Naive B cell (primary cell): ENCODE data around the gene CHGA. TPM values are rescaled to one million over a fixed set of nuclear protein-coding genes. Genes with fewer than 3 reads are reported as not detected.
A peak's percentile ranks its signal among the peaks of the same experiment; 100 is the strongest.

Experiments
- ATAC-seq, 2 donors: fragments of 150-1000 bp; cut with Tn5 transposase; 2 replicates each; pipeline ENCODE4 v1.10.0; 2021; ENCODE audit warnings: low read depth in 2 of 2, mild to moderate bottlenecking in 2 of 2, moderate library complexity in 2 of 2
- DNase-seq: peaks from one replicate; pipeline ENCODE4 v3.0.0; 2022
- H3K27ac Mint-ChIP-seq, 6 donors: one replicate each; pipeline ENCODE4 v1.8.0; 2020 to 2022; ENCODE audit warnings: mild to moderate bottlenecking in 6 of 6, mixed read lengths in 6 of 6, moderate library complexity in 5 of 6, inconsistent platforms in 2 of 6
- H3K27me3 Mint-ChIP-seq, 3 donors: one replicate each; pipeline ENCODE4 v1.8.0; 2021 to 2022; ENCODE audit warnings: mixed read lengths in 3 of 3, mild to moderate bottlenecking in 1 of 3
- H3K36me3 Mint-ChIP-seq, 2 donors: one replicate each; pipeline ENCODE4 v1.8.0; 2020 to 2022; ENCODE audit warnings: mixed read lengths in 2 of 2, inconsistent platforms in 1 of 2, mild to moderate bottlenecking in 1 of 2
- H3K4me1 Mint-ChIP-seq, 3 donors: one replicate each; pipeline ENCODE4 v1.8.0; 2020 to 2022; ENCODE audit warnings: mixed read lengths in 3 of 3, inconsistent platforms in 1 of 3, mild to moderate bottlenecking in 1 of 3, moderate library complexity in 1 of 3
- H3K4me3 Mint-ChIP-seq, 8 donors: one replicate each; pipeline ENCODE4 v1.8.0; 2020 to 2022; ENCODE audit warnings: mild to moderate bottlenecking in 8 of 8, mixed read lengths in 8 of 8, moderate library complexity in 8 of 8, inconsistent platforms in 2 of 8
- H3K9me3 Mint-ChIP-seq, 7 donors: one replicate each; pipeline ENCODE4 v1.8.0; 2020 to 2022; ENCODE audit warnings: mixed read lengths in 7 of 7, mild to moderate bottlenecking in 5 of 7, inconsistent platforms in 2 of 7, moderate library complexity in 1 of 7
- polyA plus RNA-seq, 6 donors: library from polyadenylated mRNA; unstranded; fragments of 300-500 nt; fragmentation: Illumina TruSeq; gene quantifications; one replicate each; pipeline ENCODE4 v1.2.3, GENCODE V29; 2021; ENCODE audit warnings: low read depth in 6 of 6

Gene CHGA
- polyA plus RNA-seq, 6 donors from 2014 or later: not detected

- H3K36me3 Mint-ChIP-seq: peaks cover 0 to 7% of the 10 kb centered on the region in 2 donors
- DNase-seq (no peak), ATAC-seq (no peak)
- H3K27me3 Mint-ChIP-seq: peaks cover 25 to 39% (median 38%) of the 10 kb centered on the region in 3 donors
- no peaks in the 10 kb centered on the region for H3K4me1 Mint-ChIP-seq
- no peak overlapping the region for H3K27ac Mint-ChIP-seq
- H3K4me3 Mint-ChIP-seq: peak overlapping the region in 1 of 8 donors; percentile 9
- peaks cover 8 to 37% (median 16%) of the 10 kb centered on the region in 7 donors for H3K9me3 Mint-ChIP-seq
Measured at GRCh38 chr14:92890830-92891588, 31.9 kb upstream of the CHGA start.

- Mint-ChIP-seq H3K27ac (no peak overlapping the region), H3K36me3 (peaks cover 0 to 7% of the 10 kb centered on the region in 2 donors), H3K27me3 (peaks cover 25 to 49% (median 44%) of the 10 kb centered on the region in 3 donors), H3K9me3 (peaks cover 8 to 37% (median 15%) of the 10 kb centered on the region in 7 donors), H3K4me3 (no peak overlapping the region), H3K4me1 (no peaks in the 10 kb centered on the region)
- ATAC-seq: no peak
- no peak for DNase-seq
Measured at GRCh38 chr14:92892589-92892988, 30.4 kb upstream of the CHGA start.

DNA sequence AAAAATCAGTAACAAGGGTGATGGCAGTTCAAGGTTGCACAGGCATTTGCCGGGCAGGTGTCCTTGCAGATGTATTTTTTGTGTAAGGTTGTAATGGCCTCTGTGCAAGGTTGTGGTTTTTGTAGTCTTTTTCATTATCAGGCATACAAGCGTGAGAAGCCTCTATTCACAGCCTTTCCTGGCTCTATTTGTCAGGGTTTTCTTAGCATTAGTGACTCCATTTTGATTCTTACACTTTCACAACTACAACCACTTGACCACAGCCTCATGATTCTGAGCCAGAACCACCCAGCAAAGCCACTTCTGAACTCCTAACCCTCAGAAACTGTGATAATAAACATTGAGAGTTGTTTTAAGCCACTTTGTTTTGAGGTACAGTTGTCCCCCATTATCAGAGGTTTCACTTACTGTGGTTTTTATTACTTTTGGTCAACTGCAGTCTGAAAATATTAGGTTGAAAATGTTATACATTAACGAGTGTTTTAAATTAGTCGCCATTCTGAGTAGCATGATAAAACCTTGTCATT, 27.5 kb upstream of the CHGA start:
- DNase-seq (no peak), ATAC-seq (no peak)
- Mint-ChIP-seq H3K9me3 (peaks cover 4 to 48% (median 15%) of the 10 kb centered on the region in 7 donors), H3K4me3 (no peak overlapping the region), H3K36me3 (peaks cover 0 to 7% of the 10 kb centered on the region in 2 donors), H3K27ac (no peak overlapping the region), H3K27me3 (peaks cover 34 to 51% (median 34%) of the 10 kb centered on the region in 3 donors), H3K4me1 (no peaks in the 10 kb centered on the region)

GRCh38 chr14:92897922-92898565, 24.9 kb upstream of the CHGA start:
- H3K36me3 Mint-ChIP-seq: peaks cover 0 to 7% of the 10 kb centered on the region in 2 donors
- DNase-seq (no peak), ATAC-seq (no peak)
- H3K9me3 Mint-ChIP-seq: peaks cover 4 to 36% (median 10%) of the 10 kb centered on the region in 7 donors
- H3K4me3 Mint-ChIP-seq: peak overlapping the region in 1 of 8 donors; percentile 52
- peaks cover 31 to 69% (median 45%) of the 10 kb centered on the region in 3 donors for H3K27me3 Mint-ChIP-seq
- H3K27ac Mint-ChIP-seq: no peak overlapping the region
- H3K4me1 Mint-ChIP-seq: no peaks in the 10 kb centered on the region

DNA sequence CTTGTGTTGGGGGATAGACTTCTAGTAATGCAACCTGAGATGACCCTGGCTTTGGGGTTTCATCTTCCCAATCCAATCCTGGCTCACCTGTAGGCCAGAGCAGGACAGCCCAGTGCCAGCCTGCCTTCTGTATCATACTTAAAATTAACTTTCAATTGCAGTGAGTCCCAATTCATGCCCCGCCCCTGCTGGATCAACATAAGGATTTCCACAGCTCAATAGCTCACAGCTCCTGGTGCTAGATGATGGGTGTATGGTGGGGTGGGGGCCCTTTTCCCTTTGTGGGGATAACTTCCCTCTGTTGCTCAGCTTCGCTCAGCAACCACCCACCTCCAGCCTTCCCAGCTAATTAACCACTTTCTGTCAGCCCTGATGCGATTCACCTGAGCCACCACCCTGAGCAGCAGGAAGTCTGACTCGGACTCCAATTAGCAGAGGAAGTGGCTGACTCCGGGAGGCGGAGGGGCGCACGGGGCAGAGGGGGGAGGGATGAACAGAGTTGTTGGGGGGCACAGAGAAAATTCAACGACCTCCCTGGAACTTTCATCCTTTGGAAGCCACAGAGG, 24.3 kb upstream of the CHGA start:
- Mint-ChIP-seq H3K4me1 (no peaks in the 10 kb centered on the region), H3K36me3 (peaks cover 0 to 3% of the 10 kb centered on the region in 2 donors), H3K4me3 (no peak overlapping the region), H3K27ac (no peak overlapping the region), H3K9me3 (peaks cover 2 to 30% (median 6%) of the 10 kb centered on the region in 7 donors), H3K27me3 (peaks cover 27 to 72% (median 47%) of the 10 kb centered on the region in 3 donors)
- ATAC-seq: no peak
- DNase-seq: no peak

DNA sequence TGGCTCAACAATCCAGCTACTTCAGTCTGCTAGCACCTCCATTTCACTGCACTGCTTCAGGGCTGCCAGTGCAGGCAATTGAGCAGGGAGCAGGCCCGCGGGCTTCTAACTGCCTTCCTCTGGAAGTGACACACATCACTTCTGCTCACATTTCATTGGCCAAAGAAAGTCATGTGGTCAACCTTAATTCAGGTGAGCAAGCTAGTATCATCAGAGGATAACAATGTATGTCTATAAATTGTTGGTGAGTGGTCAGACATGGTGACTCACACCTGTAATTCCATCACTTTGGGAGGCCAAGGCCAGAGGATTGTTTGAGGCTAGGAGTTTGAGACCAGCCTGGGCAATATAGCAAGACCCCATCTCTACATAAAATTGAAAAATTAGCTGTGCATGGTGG, 22.3 kb upstream of the CHGA start:
- Mint-ChIP-seq H3K27ac (no peak overlapping the region), H3K4me3 (peak overlapping the region in 1 of 8 donors; percentile 3)
- ATAC-seq: no peak

DNA sequence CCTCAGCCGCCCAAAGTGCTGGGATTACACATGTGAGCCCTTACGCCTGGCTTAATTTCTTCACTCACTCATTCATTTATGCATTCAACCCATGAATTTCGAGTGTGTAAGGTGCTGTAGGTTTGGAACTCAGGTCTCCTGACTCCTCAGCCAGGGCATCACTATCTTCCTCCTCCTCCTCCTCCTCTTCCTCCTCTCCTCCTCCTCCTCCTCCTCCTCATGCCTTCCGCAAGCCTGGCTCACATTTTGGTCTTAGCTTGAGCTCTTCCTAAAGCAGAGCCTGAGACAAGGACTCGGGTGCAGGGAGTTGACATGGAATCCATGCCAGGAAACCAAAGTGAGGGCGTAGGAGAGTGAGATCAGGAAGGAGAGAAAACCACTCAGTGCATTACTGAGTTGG, 20.8 kb upstream of the CHGA start:
- no peaks in the 10 kb centered on the region for H3K36me3 Mint-ChIP-seq
- ATAC-seq: no peak
- H3K27me3 Mint-ChIP-seq: peaks cover 22 to 71% (median 52%) of the 10 kb centered on the region in 3 donors
- H3K27ac Mint-ChIP-seq: no peak overlapping the region
- H3K4me3 Mint-ChIP-seq: no peak overlapping the region
- no peaks in the 10 kb centered on the region for H3K4me1 Mint-ChIP-seq
- H3K9me3 Mint-ChIP-seq: peaks cover 0 to 13% (median 5%) of the 10 kb centered on the region in 7 donors
- no peak for DNase-seq

More for the DNA sequence above, 22.3 kb upstream of the CHGA start:
- H3K9me3 Mint-ChIP-seq: peaks cover 0 to 13% (median 5%) of the 10 kb centered on the region in 7 donors
- H3K4me1 Mint-ChIP-seq: no peaks in the 10 kb centered on the region
- no peaks in the 10 kb centered on the region for H3K36me3 Mint-ChIP-seq
- no peak for DNase-seq
- peaks cover 30 to 72% (median 53%) of the 10 kb centered on the region in 3 donors for H3K27me3 Mint-ChIP-seq

GRCh38 chr14:92902726-92903125, 20.2 kb upstream of the CHGA start:
- no peak overlapping the region for H3K4me3 Mint-ChIP-seq

DNA sequence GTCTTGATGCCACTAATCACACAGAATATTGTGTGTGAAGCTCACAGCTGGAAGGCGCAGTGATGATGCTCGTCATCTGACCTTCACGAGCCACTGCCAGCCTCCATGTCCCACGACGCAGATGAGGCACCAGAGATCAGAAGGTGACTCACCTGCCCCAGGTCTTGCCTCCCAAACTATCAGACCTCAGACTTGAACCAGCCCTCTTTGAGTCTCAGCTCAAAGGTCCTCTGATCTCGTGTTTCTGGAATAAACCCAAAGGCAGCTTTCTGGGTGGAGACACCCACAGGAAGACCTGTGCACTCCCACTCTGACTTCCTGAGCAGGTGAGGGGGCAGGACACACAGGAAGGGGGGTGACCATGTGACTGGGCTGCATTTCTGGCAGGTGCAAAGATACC, 19.6 kb upstream of the CHGA start:
- peaks cover 16 to 59% (median 41%) of the 10 kb centered on the region in 3 donors for H3K27me3 Mint-ChIP-seq
- DNase-seq: no peak
- H3K4me1 Mint-ChIP-seq: no peaks in the 10 kb centered on the region
- ATAC-seq: no peak
- peaks cover 0 to 13% (median 5%) of the 10 kb centered on the region in 7 donors for H3K9me3 Mint-ChIP-seq
- no peaks in the 10 kb centered on the region for H3K36me3 Mint-ChIP-seq
- no peak overlapping the region for H3K4me3 Mint-ChIP-seq
- H3K27ac Mint-ChIP-seq: no peak overlapping the region

More at GRCh38 chr14:92902726-92903125, 20.2 kb upstream of the CHGA start:
- DNase-seq: no peak
- H3K36me3 Mint-ChIP-seq: no peaks in the 10 kb centered on the region
- H3K27ac Mint-ChIP-seq: no peak overlapping the region
- peaks cover 22 to 66% (median 47%) of the 10 kb centered on the region in 3 donors for H3K27me3 Mint-ChIP-seq
- H3K4me1 Mint-ChIP-seq: no peaks in the 10 kb centered on the region
- ATAC-seq: no peak
- H3K9me3 Mint-ChIP-seq: peaks cover 0 to 13% (median 5%) of the 10 kb centered on the region in 7 donors

- ATAC-seq (no peak), DNase-seq (no peak)
- Mint-ChIP-seq H3K4me3 (no peak overlapping the region), H3K9me3 (peaks cover 0 to 6% (median 5%) of the 10 kb centered on the region in 7 donors), H3K4me1 (no peaks in the 10 kb centered on the region), H3K36me3 (peaks cover 0 to 6% of the 10 kb centered on the region in 2 donors), H3K27ac (no peak overlapping the region), H3K27me3 (peaks cover 7 to 47% (median 38%) of the 10 kb centered on the region in 3 donors)
Measured at GRCh38 chr14:92905667-92906066, 17.3 kb upstream of the CHGA start.

DNA sequence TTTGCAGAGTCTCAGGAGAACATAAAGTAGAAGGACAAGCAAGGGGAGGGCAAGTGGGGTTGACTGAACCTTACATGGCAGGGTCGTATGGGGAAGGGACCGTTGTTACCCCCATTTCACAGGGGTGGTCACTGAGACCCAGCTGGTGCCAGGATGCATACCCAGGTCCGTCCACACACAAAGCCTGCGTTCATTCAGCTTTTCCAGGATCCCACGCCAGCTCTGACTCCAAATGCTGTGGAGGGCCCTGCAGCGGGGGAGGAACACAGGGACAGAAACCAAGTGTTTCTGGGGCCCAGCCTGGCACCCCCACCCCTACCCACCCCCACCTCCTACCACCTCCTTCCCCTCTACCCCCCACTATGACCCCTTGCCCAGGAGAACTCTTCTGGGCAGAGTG, 16.5 kb upstream of the CHGA start:
- peaks cover 0 to 6% (median 5%) of the 10 kb centered on the region in 7 donors for H3K9me3 Mint-ChIP-seq
- DNase-seq (no peak), ATAC-seq (no peak)
- H3K4me3 Mint-ChIP-seq: no peak overlapping the region
- H3K36me3 Mint-ChIP-seq: peaks cover 0 to 6% of the 10 kb centered on the region in 2 donors
- peaks cover 3 to 41% (median 38%) of the 10 kb centered on the region in 3 donors for H3K27me3 Mint-ChIP-seq
- H3K27ac Mint-ChIP-seq: no peak overlapping the region
- H3K4me1 Mint-ChIP-seq: no peaks in the 10 kb centered on the region

- ATAC-seq (no peak), DNase-seq (no peak)
- Mint-ChIP-seq H3K27me3 (peaks cover 3 to 41% (median 38%) of the 10 kb centered on the region in 3 donors), H3K36me3 (peaks cover 0 to 6% of the 10 kb centered on the region in 2 donors), H3K4me1 (no peaks in the 10 kb centered on the region), H3K4me3 (no peak overlapping the region), H3K9me3 (peaks cover 0 to 6% (median 5%) of the 10 kb centered on the region in 7 donors), H3K27ac (no peak overlapping the region)
Measured at GRCh38 chr14:92906823-92907222, 16.1 kb upstream of the CHGA start.

DNA sequence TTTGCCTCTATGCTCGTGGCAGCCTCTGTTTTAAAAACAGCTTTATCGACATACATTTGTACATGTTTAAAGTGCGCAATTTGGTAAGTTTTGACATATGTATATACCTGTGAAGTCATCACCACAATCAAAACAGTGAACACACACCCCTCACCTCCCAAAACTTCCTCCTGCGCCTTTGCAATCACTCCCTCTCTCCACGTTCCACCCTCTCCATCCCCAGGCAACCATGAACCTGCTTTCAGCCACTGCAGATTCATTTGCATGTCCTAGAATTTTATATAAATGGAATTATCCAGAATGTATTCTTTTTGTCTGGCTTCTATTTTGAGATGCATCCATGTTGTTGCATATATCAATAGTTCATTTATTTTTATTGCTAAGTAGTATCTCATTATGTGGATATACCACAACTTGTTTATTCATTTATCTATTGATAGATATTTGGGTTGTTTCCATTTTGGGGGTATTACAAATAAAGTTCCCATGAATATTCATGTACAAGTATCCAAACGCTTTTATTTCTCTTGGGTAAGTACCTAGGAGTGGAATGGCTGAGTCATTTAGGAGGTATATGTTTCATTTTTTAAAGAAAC, 15.5 kb upstream of the CHGA start:
- no peak overlapping the region for H3K27ac Mint-ChIP-seq

More for the DNA sequence above, 15.5 kb upstream of the CHGA start:
- Mint-ChIP-seq H3K9me3 (peaks cover 0 to 6% (median 5%) of the 10 kb centered on the region in 7 donors), H3K27me3 (peaks cover 3 to 35% (median 33%) of the 10 kb centered on the region in 3 donors), H3K36me3 (peaks cover 0 to 6% of the 10 kb centered on the region in 2 donors), H3K4me1 (no peaks in the 10 kb centered on the region), H3K4me3 (no peak overlapping the region)
- ATAC-seq: no peak
- DNase-seq: no peak
